NOMO-1 treated with dmso at 0.1 percent for 144 hours (cell line): ENCODE measurements around the gene C3orf33.

Source experiments
- DNase-seq: peaks from one replicate; lab custom pipeline; 2025; ENCODE audit not compliant: unreplicated experiment; lab: John Stamatoyannopoulos, UW

Gene C3orf33

DNA sequence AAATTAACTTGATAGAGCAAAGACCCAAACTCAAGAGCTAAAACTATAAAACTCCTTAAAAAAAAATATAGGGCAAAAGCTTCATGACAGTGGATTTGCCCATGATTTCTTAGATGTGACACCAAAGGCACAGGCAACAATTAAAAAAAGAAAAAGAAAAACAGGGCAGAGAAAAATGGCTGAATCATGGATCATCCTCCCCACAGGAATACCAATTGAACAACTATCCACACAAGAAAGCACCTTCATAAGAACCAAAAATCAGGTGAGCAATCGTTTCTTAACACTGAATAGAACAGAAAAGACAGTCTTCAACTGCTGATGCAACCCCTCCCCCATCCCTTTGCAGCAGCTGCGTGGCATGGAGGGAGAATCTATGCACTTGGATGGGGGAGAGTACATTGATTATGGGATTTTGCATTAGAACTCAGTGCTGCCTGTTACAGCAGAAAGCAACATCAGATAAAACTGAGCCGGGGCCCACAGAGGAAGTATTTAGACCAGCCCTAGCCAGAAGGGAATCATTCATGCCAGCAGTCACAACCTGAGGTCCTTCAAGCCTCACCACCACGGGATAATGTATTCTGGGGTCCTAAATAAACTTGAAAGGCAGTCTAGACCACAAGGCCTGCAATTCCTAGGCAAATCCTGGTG, 15.7 kb downstream of the C3orf33 start:
- DNase-seq: no peak

DNA sequence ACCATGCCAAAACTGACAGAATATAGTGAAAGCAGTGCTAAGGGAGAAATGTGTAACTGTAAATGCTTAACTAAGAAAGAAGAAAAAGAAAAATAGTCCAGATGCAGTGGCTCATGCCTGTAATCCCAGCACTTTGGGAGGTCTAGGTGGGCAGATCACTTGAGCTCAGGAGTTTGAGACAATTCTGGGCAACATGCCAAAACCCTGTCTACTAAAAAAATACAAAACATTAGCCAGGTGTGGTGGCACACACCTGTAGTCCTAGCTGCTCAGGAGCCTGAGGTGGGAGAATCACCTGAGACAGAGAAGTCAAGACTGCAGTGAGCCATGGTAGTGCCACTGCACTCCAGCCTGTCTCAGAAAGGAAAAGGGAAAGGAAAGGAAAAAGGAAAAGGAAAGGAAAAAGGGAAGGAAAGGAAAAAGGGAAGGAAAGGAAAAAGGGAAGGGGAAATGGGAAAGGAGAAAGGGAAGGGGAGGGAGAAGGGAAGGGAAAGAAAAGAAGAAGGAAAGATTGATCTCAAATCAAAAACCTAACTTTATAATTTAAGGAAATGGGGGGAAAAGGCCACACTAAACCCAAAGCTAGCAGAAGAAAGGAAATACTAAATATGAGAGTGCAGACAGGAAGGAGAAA, 20.3 kb downstream of the C3orf33 start:
- no peak for DNase-seq

DNA sequence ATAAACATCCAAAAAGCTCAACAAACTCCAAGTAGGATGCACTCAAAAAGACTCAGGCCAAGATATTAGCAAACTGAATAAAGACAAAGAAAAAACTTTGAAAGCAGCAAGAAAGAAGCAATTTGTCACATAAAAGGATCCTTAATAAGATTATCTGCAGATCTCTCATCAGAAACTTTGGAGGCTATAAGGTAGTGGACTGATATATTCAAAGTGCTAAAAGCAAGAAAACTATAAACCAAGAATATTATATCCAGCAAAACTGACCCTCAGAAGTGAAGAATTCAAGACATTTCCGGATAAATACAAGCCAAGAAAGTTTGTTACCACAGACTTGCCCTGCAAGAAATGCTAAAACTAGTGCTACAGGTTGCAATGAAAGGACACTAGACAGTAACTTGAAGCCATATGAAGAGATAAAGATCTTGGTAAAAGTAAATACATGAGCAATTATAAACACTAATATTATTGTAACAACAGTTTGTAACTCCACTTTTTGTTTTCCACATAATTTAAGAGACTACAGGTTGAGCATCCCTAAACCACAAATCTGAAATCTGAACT, 23.6 kb downstream of the C3orf33 start:
- no peak for DNase-seq

DNA sequence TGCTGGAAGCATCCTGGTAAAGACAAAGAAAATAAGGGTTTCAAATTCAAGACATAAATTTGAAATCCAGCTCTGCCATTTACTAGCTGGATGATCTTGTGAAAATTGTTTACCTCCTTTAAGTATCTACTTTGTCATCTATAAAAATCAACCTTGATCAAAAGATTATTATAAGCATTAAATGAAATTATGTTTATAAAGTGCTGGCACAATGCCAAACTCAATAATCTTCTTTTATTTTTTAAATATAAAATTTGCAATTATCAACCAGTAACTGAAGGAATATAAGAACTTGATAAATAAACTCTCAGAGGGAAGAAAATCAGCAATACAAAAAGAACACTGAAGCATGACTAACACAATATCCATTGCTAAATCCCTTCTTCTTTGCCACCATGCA, 25.8 kb downstream of the C3orf33 start:
- no peak for DNase-seq

GRCh38 chr3:155778462-155778861, 27.6 kb downstream of the C3orf33 start:
- no peak for DNase-seq

DNA sequence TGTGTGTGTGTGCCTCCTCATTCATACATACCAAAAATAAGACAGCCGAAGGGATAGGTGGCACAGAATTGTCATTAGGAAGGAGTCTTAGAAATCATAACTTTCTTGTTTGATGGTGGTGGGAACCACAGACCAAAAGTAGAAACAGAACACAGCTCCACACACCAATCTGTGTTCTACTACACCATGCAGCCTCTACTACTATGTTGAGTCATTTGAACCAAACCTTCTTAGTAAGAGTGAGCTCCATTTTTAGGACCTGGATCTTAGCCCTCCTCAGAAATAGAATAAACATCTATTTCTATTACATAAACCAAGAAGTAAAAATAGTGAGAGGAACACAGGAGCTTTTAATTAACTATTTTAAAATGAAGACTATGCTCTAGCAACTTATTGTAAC, 33.3 kb downstream of the C3orf33 start:
- no peak for DNase-seq

GRCh38 chr3:155771126-155771525, 35.0 kb downstream of the C3orf33 start:
- DNase-seq: no peak

- no peak for DNase-seq
These were observed 39.9 kb downstream of the C3orf33 start for GRCh38 chr3:155766206-155766605.

- no peak for DNase-seq
These were observed 42.1 kb downstream of the C3orf33 start for GRCh38 chr3:155763870-155764463.

DNA sequence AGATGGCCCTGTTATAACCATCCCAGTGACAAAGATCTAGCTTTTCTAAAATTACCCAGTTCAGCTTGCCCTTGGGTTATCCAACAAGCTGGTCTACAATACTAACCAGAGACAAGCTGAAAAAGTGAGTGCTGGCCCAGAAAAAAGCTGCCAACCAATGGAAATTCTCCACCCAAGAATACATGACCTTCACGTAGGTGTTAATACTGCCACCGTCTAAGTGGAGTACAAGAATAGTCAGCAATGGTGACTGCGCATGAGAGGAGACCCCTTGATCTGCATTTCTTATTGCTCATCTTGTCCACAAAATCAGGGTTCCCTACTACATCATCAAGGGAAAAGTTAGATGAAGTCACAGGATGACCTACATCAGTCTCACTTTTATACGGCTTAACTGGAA, 45.4 kb downstream of the C3orf33 start:
- no peak for DNase-seq

GRCh38 chr3:155757577-155757976, 48.5 kb downstream of the C3orf33 start:
- DNase-seq: no peak

GRCh38 chr3:155753038-155753639, 52.9 kb downstream of the C3orf33 start:
- peak; percentile 46 for DNase-seq

DNA sequence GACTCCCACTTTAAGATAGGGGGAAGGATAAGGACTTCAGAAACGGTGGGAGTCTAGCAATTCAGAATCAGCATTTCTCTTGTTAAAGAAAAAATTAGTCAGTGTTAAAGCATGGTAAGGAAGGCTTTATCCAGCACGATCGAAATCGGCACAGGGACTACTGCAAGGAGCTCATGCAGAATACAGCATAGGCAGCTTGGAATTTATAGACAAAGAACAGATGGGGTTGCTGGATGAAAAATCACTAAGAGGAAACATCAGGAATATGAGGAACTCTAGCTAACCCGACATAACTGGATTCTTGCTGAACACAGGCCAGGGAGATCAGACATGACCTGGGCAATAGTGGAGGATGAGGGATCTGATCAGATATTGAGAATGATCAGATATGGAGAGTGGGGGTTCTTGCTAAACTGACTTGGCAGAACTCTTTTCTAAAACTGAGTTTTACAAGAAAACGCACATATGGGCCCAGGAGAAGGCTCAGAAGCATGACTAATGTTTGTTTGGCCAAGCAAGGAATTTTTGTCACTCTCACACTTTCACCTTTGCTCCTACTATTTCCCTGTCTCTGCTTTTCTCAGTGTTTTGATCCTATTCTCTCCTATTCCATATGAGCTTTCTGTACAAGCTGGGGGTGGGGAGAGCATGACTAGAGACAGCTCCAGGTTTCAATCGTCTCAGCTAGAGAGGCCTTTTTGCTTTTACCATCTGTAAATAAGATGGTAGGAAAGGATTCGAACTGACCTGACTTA, 57.3 kb downstream of the C3orf33 start:
- no peak for DNase-seq

- DNase-seq: no peak
These were observed 58.2 kb downstream of the C3orf33 start for GRCh38 chr3:155747946-155748290.

GRCh38 chr3:155747286-155747945, 58.7 kb downstream of the C3orf33 start:
- no peak for DNase-seq

DNA sequence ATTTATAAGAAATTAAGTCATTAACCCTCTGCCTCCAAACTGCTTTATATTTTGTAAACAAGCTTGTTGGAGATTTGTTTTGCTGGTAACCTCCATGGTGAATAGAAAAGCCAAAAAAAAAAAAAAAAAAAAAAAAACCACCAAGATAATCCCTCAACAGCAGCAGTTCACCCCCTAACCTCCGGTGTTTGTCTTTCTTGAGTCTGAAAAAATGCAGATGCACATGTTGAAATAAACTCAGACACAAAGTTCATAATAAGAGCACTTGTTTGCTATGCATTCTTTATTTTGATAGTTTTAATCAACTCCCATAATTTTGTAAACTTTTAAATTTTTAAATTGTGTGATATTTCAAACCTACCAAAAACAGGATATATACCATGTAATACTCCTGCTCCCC, 59.4 kb downstream of the C3orf33 start:
- no peak for DNase-seq

DNA sequence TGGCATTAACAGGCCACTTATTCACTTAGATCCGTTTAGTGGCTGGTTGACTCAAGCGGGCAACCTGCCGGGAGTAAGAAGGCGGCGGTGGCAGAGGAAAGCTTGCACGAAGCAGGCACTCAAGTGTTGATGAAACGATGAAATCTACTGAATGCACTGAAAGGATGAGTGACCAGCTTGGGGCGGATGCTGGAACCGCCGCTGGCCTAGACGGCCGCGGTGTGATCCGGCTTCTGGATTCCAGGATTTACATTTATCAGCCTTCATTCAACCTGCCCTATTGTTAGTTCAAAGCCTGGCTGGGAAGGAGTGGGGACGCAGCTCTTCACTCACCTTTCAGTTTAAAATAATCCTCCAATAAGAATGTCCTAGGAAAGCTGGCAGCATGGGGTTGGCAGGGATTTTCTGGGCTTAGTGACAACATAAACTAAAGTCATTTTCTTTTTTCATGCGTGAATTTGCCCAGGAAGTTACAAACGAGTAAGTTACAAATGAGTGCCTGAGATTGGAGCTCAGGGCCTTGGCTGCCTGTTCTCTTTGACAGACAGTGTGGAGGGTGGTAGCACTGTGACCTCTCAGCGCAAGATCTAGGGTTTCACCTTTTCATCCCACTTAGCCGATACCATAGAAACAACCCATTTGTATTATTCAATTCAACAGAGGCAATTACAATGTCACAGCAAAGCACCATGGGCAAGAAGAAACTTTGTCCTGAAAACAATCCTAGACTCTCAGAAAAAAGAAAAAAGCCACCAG, 60.1 kb downstream of the C3orf33 start:
- DNase-seq: no peak

DNA sequence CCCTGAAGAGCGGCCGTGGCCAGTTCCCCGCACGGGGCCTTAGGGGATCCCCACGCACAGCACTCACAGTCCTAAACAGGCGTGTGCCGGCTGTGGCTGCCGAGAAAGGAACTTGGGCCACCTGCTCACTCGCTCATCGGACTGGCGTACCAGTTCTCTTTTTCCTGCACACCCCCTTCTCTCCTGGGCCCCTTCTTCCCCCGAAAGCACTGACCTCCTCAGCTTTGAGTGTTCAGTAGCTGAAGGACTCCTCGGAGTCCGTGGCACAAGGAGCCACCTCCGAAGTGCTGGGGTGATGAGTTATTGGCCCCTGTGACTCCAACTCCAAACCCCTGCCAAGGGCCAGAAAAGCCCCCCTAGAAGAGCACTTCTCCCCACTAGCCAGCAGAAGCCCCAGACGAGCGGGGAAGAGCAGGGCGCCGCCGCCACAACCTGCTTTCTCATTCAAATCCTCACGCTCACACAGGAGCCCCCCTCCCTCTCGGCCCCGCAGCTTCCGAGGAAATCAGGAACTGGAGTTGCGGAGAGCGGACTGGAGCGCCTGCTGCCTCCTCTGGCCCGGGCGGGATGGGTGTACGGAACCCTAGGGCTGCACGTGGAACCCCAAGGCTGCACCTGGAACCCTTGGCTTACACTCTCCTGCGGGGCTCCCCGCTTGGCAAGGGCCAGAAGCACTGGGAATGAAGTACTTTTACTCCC, 61.3 kb downstream of the C3orf33 start, which contains the start of gene PLCH1:
TSS of gene PLCH1 (minus strand) at position 446 of the 699 bp plus-strand sequence. CDS start 40,847 bp downstream, outside the sequence.
- peak; percentile 73 for DNase-seq

- no peak for DNase-seq
These were observed 62.0 kb downstream of the C3orf33 start for GRCh38 chr3:155744010-155744625.
